Ectodermal cell (in vitro differentiated cells): ENCODE data around the gene TLCD4. TPM values are rescaled to one million over a fixed set of nuclear protein-coding genes. Genes with fewer than 3 reads are reported as not detected.

Source experiments
- H3K27ac ChIP-seq: 2 replicates; pipeline ENCODE4 v1.7.0; 2013; ENCODE audit warnings: mild to moderate bottlenecking, low read depth, low read length; ENCODE audit not compliant: insufficient read depth, poor library complexity, severe bottlenecking
- H3K27me3 ChIP-seq: 2 replicates; pipeline ENCODE4 v1.7.0; 2013; ENCODE audit warnings: mild to moderate bottlenecking, low read length; ENCODE audit not compliant: insufficient read depth, control insufficient read depth, poor library complexity, severe bottlenecking
- H3K36me3 ChIP-seq: one replicate; pipeline ENCODE4 v1.7.0; 2013; ENCODE audit warnings: low read length; ENCODE audit not compliant: control insufficient read depth, insufficient read depth
- H3K4me1 ChIP-seq: one replicate; pipeline ENCODE4 v1.7.0; 2013; ENCODE audit warnings: low read length; ENCODE audit not compliant: control insufficient read depth, insufficient read depth
- H3K4me3 ChIP-seq: 2 replicates; pipeline ENCODE4 v1.7.0; 2013; ENCODE audit warnings: low read depth, low read length, control low read depth; ENCODE audit not compliant: insufficient read depth
- H3K9me3 ChIP-seq: 2 replicates; pipeline ENCODE4 v1.7.0; 2013; ENCODE audit warnings: mild to moderate bottlenecking, low read length, moderate library complexity; ENCODE audit not compliant: control insufficient read depth
- WGBS, 2 experiments: methylation state at CpG; one replicate each; pipeline ENCODE4 v1.1.7; 2013; ENCODE audit warnings: missing lambda C conversion rate in 2 of 2; 5-methylcytosine and 5-hydroxymethylcytosine counted together
- polyA plus RNA-seq, 4 experiments: library from polyadenylated mRNA; stranded (reverse); fragments of 50-300 nt; gene quantifications; one replicate each; pipeline ENCODE4 v1.2.3, GENCODE V29; 2013

TLCD4 gene, protein sequence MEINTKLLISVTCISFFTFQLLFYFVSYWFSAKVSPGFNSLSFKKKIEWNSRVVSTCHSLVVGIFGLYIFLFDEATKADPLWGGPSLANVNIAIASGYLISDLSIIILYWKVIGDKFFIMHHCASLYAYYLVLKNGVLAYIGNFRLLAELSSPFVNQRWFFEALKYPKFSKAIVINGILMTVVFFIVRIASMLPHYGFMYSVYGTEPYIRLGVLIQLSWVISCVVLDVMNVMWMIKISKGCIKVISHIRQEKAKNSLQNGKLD
- 2.4 TPM for polyA plus RNA-seq (2013, experiment 1 of 4)
- 1.4 TPM for polyA plus RNA-seq (2013, experiment 2 of 4)
- 1.5 TPM for polyA plus RNA-seq (2013, experiment 3 of 4)
- 1.5 TPM for polyA plus RNA-seq (2013, experiment 4 of 4)

DNA sequence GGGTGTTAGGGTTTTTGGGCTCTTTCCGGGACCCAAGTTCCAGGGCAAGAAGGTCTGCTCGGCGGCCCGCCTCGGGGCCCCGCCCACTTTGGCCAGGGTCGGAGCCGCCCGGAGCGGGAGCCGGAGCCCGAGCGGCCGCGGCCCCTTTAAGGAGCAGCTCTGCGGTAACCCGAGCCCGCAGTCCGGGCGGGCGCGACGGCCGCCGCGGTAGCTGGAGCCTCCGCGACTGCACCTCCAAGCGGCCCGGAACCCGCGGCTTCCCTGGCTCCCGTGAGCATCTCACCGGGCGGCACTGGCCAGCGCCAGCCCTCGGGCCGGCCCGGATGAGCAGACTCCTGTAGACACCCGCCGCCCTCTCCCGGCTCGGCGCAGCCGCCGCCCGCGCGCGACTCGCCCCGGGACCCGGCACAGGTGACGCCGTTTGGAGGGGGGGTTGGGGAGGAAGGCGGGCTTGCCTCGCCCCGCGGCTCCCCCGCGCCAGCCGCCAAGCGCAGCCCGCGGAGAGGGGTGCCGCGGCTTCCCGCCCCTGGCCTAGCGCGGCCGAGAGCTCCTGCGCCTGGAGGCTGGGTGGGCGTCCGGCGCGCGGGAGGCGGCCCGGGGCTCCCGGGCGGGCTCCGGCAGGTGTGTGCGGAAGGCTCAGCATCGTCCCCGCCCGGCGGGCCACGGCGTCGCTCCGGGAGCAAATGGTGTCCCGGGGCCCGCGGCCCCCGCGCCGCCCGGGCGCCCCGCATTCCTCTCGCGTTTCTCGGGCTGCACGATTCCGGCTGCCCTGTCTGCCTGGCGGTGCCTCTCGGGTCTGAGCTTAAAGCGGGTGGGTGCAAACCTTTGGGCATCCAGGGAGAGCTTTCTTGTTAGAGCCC, at the start of gene TLCD4:
TLCD4 (plus strand) TSS at position 149 of the 860 bp plus-strand sequence. CDS start 26,547 bp downstream, outside the sequence.
- Histone ChIP-seq H3K9me3 (no peaks in the 10 kb centered on the region), H3K36me3 (no peaks in the 10 kb centered on the region), H3K27ac (no peak within 1 kb of the TSS), H3K4me3 (peak within 1 kb of the TSS; percentile 77), H3K4me1 (no peaks in the 10 kb centered on the region), H3K27me3 (peaks cover 26% of the 10 kb centered on the region)
- WGBS, 2 experiments = 0 to 1% methylated on average over 108 of the region's 108 CpGs

DNA sequence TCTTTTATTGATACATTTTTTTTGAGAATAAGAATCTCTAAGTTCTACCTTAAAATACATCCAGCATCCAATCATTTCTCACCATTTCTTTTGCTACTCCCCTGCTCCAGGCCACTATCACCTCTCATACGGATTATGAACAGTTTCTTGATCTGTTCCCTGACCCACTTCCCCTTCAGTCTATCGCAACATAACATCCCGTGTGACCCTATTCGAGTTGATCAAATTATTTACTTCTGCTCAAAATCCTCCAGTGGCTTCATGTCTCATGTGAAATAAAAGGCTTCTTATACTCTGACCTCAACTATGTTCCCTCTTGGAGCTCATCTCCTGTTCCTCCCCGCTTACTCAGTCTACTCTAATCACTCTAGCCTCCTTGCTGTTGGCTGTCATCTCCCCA, 49.6 kb upstream of the TLCD4 start:
- Histone ChIP-seq H3K36me3 (no peaks in the 10 kb centered on the region), H3K27ac (no peak overlapping the region), H3K9me3 (no peaks in the 10 kb centered on the region), H3K4me3 (no peak overlapping the region), H3K4me1 (no peaks in the 10 kb centered on the region), H3K27me3 (no peaks in the 10 kb centered on the region)
- 84 to 86% methylated on average over 5 of the region's 5 CpGs for WGBS, 2 experiments

DNA sequence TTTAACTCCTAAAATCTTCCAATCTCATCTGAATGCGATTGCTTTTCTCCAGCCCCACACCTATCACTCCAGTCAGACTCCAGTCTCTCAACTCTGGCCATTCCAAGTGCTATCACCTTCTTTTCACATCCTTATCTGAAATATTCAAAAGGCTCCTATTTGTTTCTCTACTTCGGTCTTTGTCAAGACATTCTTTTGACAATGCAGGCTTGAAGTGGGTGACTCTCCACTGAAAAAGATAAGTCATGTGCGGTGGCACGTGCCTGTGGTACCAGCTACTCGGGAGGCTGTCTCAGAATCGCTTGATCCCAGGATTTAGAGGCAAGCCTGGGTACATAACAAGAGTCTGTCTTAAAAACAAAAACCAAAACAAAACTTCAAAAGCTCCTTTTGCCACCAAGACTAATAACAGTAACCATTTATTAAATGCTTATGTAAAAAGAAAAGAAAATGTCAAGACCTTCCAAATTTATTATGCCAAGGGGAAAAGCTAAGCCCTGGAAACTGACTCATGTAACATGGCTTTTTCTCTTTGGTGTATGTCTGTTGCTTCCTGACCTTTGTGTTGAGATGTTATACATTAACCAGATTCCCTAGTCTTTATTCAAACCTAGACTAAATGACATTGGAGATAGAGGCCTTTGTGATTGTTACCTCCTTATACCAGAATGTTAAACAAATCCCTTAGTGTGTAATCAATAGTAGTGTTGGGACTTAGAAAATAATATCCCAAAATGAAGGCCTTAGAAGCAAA, 48.0 kb upstream of the TLCD4 start:
- no peaks in the 10 kb centered on the region for H3K27me3 ChIP-seq
- WGBS, 2 experiments = 93 to 98% methylated on average over 6 of the region's 6 CpGs
- no peaks in the 10 kb centered on the region for H3K9me3 ChIP-seq
- no peaks in the 10 kb centered on the region for H3K4me1 ChIP-seq
- no peak overlapping the region for H3K4me3 ChIP-seq
- H3K27ac ChIP-seq = no peak overlapping the region
- H3K36me3 ChIP-seq = no peaks in the 10 kb centered on the region

DNA sequence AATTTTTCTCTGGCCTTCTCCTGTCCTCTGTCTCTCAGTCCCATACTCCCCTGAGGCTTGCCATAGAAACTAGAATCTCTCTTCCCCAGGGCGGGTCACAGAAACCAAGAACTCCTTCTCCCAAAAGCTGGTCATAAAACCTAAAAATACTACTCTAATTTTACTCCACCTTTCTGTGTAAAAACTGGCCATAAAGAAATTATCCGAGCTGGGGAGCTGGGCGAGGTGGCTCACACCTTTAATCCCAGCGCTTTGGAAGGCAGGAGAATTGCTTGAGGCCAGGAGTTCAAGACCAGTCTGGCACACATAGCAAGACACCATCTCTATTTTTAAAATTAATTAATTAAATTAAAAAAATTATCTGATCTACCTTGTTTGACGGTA, 47.5 kb upstream of the TLCD4 start:
- H3K27ac ChIP-seq = no peak overlapping the region
- H3K27me3 ChIP-seq = no peaks in the 10 kb centered on the region
- H3K9me3 ChIP-seq = no peaks in the 10 kb centered on the region
- no peaks in the 10 kb centered on the region for H3K36me3 ChIP-seq
- no peak overlapping the region for H3K4me3 ChIP-seq
- H3K4me1 ChIP-seq = no peaks in the 10 kb centered on the region
- WGBS, 2 experiments = 93 to 96% methylated on average over 5 of the region's 5 CpGs

DNA sequence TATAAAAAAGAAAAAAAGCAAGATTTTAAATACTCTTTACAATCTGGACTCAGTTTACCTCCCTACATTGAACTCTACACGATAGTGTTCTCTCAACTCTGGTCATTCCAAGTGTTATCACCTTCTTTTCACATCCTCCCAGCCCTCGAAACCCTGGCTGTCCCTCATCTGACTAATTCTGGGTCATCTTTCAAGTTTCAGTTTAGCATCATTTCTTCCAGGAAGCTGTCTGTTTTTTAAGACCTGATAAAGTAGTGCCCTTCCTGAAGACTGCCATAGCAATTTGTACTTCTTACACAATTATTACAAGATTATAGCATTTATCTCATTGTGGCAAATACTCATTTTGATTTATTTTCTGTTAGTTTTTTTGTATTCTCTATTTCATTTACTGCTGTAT, 45.6 kb upstream of the TLCD4 start:
- H3K9me3 ChIP-seq = no peaks in the 10 kb centered on the region
- H3K4me1 ChIP-seq = no peaks in the 10 kb centered on the region
- H3K27me3 ChIP-seq = no peaks in the 10 kb centered on the region
- H3K4me3 ChIP-seq = no peak overlapping the region
- WGBS, 2 experiments = 87% methylated on average over 2 of the region's 2 CpGs
- H3K36me3 ChIP-seq = no peaks in the 10 kb centered on the region
- H3K27ac ChIP-seq = no peak overlapping the region

DNA sequence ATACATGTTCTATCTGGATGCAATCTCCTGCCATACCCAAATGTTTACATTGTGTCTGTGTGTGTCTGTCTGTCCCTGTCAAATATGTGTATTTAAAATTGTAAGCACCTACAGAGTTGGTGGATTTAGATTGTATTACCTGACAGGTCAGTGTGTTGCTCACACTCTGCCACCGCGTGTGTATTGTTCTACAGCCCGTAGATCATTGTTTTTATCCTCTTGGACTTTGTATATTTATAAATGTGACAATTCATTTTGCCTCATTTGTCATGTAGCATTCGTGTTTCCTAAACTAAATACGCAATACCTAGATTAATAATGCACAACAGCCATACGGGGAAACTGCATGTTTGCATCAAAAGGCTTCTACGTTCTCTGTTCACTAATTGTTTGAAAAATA, 45.0 kb upstream of the TLCD4 start:
- Histone ChIP-seq H3K4me1 (no peaks in the 10 kb centered on the region), H3K27ac (no peak overlapping the region), H3K4me3 (peak overlapping the region; percentile 85), H3K36me3 (no peaks in the 10 kb centered on the region), H3K9me3 (no peaks in the 10 kb centered on the region), H3K27me3 (no peaks in the 10 kb centered on the region)
- 25 to 42% methylated on average over 6 to 7 of the region's 7 CpGs for WGBS, 2 experiments

DNA sequence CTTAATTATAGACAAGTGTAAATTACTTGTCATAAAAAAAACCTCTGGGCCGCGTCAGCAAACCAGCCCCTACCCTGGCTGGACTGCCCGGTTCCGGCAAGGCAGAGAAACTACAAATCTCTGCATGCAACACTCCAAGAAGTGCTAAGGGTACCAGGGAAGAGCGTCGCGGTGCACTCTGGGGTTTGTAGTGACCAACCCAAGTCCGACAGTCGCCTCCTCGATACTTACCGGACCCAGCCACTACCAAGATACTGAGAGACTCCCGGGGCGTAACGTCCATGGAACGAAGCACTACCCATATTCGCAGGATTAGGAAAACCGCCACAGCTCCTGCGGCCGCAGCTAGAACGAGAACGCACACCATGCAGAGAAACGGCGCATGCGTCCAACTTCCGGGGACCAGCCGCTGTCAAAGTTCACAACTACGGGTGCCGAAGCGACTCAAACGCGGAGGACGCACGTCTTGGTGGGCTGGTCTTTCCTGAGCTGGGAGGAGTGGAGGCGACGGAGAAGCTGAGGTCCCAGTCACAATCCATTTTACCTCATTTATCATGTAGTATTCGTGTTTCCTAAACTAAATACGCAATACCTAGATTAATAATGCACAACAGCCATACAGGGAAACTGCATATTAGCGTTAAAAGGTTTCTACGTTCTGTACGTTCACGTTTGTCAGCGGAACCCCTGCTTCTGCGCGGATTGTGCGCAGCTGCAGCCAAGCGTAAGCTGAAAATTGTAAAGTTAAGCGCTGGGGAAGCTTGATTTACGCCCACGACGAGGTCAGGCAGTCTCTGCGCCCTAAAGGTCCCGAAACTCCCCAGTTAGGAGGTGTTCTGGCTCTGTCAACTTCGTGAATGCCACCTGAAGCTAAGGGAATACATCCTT, 44.4 kb upstream of the TLCD4 start, which contains the start of gene ALG14:
ALG14 (minus strand) TSS at position 420 of the 888 bp plus-strand sequence; CDS start at position 367, 53 bp downstream.
- no peaks in the 10 kb centered on the region for H3K36me3 ChIP-seq
- H3K9me3 ChIP-seq = no peaks in the 10 kb centered on the region
- no peaks in the 10 kb centered on the region for H3K27me3 ChIP-seq
- no peak within 1 kb of the TSS for H3K27ac ChIP-seq
- H3K4me1 ChIP-seq = no peaks in the 10 kb centered on the region
- H3K4me3 ChIP-seq = peak within 1 kb of the TSS; percentile 85
- WGBS, 2 experiments = 0 to 1% methylated on average over 53 of the region's 53 CpGs

DNA sequence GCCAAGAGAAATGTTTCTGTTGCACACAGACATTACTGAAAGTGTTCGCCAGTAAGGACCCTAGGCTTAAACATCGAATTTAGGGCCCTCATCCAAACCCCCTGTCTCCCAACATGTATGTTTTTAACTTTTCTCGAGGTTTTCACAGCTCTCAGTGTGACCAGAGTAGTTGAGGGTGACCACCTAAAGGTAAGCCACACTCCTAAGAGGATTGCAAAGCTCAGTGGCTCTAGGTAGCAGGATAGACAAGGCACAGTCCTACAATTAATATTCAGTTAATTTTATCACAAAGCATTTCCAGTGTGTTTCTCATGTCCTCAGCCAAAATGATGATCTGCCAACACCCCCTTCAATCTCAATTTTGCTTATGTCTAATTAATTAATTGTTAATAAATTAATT, 43.7 kb upstream of the TLCD4 start:
- Histone ChIP-seq H3K4me1 (no peaks in the 10 kb centered on the region), H3K9me3 (no peaks in the 10 kb centered on the region), H3K4me3 (peak overlapping the region; percentile 85), H3K27ac (no peak overlapping the region), H3K27me3 (no peaks in the 10 kb centered on the region), H3K36me3 (no peaks in the 10 kb centered on the region)
- WGBS, 2 experiments = 39 to 40% methylated on average over 3 of the region's 3 CpGs

DNA sequence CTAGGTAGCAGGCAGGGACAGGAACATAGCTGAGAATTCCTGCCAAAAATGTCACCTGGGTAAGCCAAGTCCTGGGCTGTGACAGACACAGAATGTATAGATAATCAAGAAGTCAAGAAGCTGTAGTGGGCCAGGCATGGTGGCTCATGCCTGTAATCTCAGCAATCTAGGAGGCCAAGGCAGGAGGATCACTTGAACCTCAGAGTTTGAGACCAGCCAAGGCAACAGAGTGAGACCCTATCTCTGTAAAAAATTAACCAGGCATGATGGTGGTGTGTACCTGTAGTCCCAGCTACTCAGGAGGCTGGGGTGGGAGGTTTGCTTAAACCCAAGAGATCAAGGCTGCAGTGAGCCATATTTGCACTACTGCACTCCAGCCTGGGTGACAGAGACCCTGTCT, 41.1 kb upstream of the TLCD4 start:
- H3K36me3 ChIP-seq = no peaks in the 10 kb centered on the region
- no peak overlapping the region for H3K27ac ChIP-seq
- H3K27me3 ChIP-seq = no peaks in the 10 kb centered on the region
- H3K4me1 ChIP-seq = no peaks in the 10 kb centered on the region
- no peaks in the 10 kb centered on the region for H3K9me3 ChIP-seq
- H3K4me3 ChIP-seq = no peak overlapping the region
